IMR-90 (cell line): ENCODE data around the gene GBP3. TPM values are rescaled to one million over a fixed set of nuclear protein-coding genes. Genes with fewer than 3 reads are reported as not detected.
A peak's percentile ranks its signal among the peaks of the same experiment; 100 is the strongest.

ENCODE experiments used
- ATAC-seq: fragments of 200-7000 bp; cut with Tn5 transposase; 2 replicates; pipeline ENCODE4 v1.9.1; 2020; ENCODE audit warnings: low read depth, mild to moderate bottlenecking, moderate library complexity
- BruUV-seq: library from RNA; stranded (reverse); fragments of 400-500 nt; replicated peaks from 2 replicates; lab custom pipeline; 2021; lab: Mats Ljungman, UMichigan
- CTCF ChIA-PET: fragments of 300-600 bp; formaldehyde crosslinking; extraction: SDS; loops from one replicate; lab custom pipeline; 2021; ENCODE audit warnings: antibody characterized with exemption; lab: Yijun Ruan, JAX
- POLR2A ChIA-PET: fragments of 300-600 bp; sonication (Branson Sonifier 250); formaldehyde crosslinking; loops from one replicate; lab custom pipeline; 2022; ENCODE audit warnings: antibody characterized with exemption; ENCODE audit not compliant: unreplicated experiment; lab: Charles Lee
- DNase-seq: peaks from one replicate; pipeline ENCODE4 v3.0.0; 2013
- H2AFZ ChIP-seq: replicated peaks from 2 replicates; pipeline ENCODE3; 2013; ENCODE audit warnings: low read length, mild to moderate bottlenecking; ENCODE audit not compliant: poor library complexity
- H2AK5ac ChIP-seq: 2 replicates; pipeline ENCODE4 v1.6.1; 2013; ENCODE audit warnings: low read depth, low read length, inconsistent platforms
- H2AK9ac ChIP-seq: replicated peaks from 2 replicates; pipeline ENCODE3; 2013; ENCODE audit warnings: mild to moderate bottlenecking, low read depth, low read length, moderate library complexity; ENCODE audit not compliant: poor library complexity
- H2BK120ac ChIP-seq: 2 replicates; pipeline ENCODE4 v1.6.1; 2013; ENCODE audit warnings: low read depth, low read length, inconsistent platforms
- H2BK15ac ChIP-seq: 3 replicates; pipeline ENCODE4 v1.6.1; 2013; ENCODE audit warnings: low read depth, low read length, inconsistent platforms
- H2BK20ac ChIP-seq: 2 replicates; pipeline ENCODE4 v1.6.1; 2013; ENCODE audit warnings: low read depth, mild to moderate bottlenecking, inconsistent platforms, low read length, moderate library complexity
- H2BK5ac ChIP-seq: 2 replicates; pipeline ENCODE4 v1.6.1; 2013; ENCODE audit warnings: mild to moderate bottlenecking, low read depth, low read length, inconsistent platforms; ENCODE audit not compliant: poor library complexity, severe bottlenecking
- H3K14ac ChIP-seq: replicated peaks from 2 replicates; pipeline ENCODE4 v1.6.1; 2013; ENCODE audit warnings: low read depth, low read length, inconsistent platforms
- H3K18ac ChIP-seq: 2 replicates; pipeline ENCODE4 v1.6.1; 2013; ENCODE audit warnings: low read depth, low read length, control low read depth
- H3K23ac ChIP-seq: 2 replicates; pipeline ENCODE4 v1.6.1; 2013; ENCODE audit warnings: low read depth, low read length, inconsistent platforms
- H3K27ac ChIP-seq: 2 replicates; pipeline ENCODE4 v1.5.1; 2013; ENCODE audit warnings: mild to moderate bottlenecking, control low read depth, low read length; ENCODE audit not compliant: insufficient read depth
- H3K27me3 ChIP-seq: 2 replicates; pipeline ENCODE4 v1.6.1; 2013; ENCODE audit warnings: low read length; ENCODE audit not compliant: control insufficient read depth, insufficient read depth
- H3K36me3 ChIP-seq: 2 replicates; pipeline ENCODE4 v1.6.1; 2013; ENCODE audit warnings: low read length, mixed read lengths; ENCODE audit not compliant: control insufficient read depth, insufficient read depth
- H3K4ac ChIP-seq: 2 replicates; pipeline ENCODE4 v1.6.1; 2013; ENCODE audit warnings: low read depth, low read length, inconsistent platforms
- H3K4me1 ChIP-seq: 2 replicates; pipeline ENCODE4 v1.6.1; 2013; ENCODE audit warnings: low read length, mixed read lengths; ENCODE audit not compliant: control insufficient read depth, insufficient read depth
- H3K4me2 ChIP-seq: 2 replicates; pipeline ENCODE4 v1.6.1; 2013; ENCODE audit warnings: low read depth, mild to moderate bottlenecking, control low read depth, low read length, moderate library complexity
- H3K4me3 ChIP-seq: 2 replicates; pipeline ENCODE4 v1.5.1; 2013; ENCODE audit warnings: low read depth, mild to moderate bottlenecking, control low read depth, low read length, moderate library complexity; ENCODE audit not compliant: insufficient read depth
- H3K56ac ChIP-seq: 2 replicates; pipeline ENCODE4 v1.6.1; 2013; ENCODE audit warnings: low read length, inconsistent platforms; ENCODE audit not compliant: insufficient read depth; ENCODE audit errors: extremely low read depth
- H3K79me1 ChIP-seq, 2 experiments: 2 replicates each; pipeline ENCODE4 v1.6.1; 2013; ENCODE audit warnings: low read length in 2 of 2, inconsistent platforms in 1 of 2, low read depth in 1 of 2
- H3K9ac ChIP-seq: 2 replicates; pipeline ENCODE4 v1.6.1; 2013; ENCODE audit warnings: low read depth, low read length, control low read depth
- H3K9me1 ChIP-seq: 2 replicates; pipeline ENCODE4 v1.6.1; 2013; ENCODE audit warnings: low read length, inconsistent platforms; ENCODE audit not compliant: insufficient read depth
- H3K9me3 ChIP-seq: 2 replicates; pipeline ENCODE4 v1.6.1; 2013; ENCODE audit warnings: low read length; ENCODE audit not compliant: control insufficient read depth, insufficient read depth
- H4K20me1 ChIP-seq: 2 replicates; pipeline ENCODE4 v1.6.1; 2013; ENCODE audit warnings: low read length, inconsistent platforms; ENCODE audit not compliant: insufficient read depth
- H4K5ac ChIP-seq: 2 replicates; pipeline ENCODE4 v1.6.1; 2013; ENCODE audit warnings: mild to moderate bottlenecking, low read depth, low read length, control low read depth
- H4K8ac ChIP-seq, 2 experiments: 2 replicates each; pipeline ENCODE4 v1.6.1; 2013; ENCODE audit warnings: low read depth in 2 of 2, low read length in 2 of 2, control low read depth in 1 of 2, inconsistent platforms in 1 of 2
- H4K91ac ChIP-seq: 2 replicates; pipeline ENCODE4 v1.6.1; 2013; ENCODE audit warnings: low read depth, low read length, inconsistent platforms; ENCODE audit not compliant: insufficient read depth
- BHLHE40 ChIP-seq: fragments of 150-350 bp; IDR thresholded peaks from 2 replicates; pipeline ENCODE4 v1.6.1; 2016; ENCODE audit warnings: mild to moderate bottlenecking, low read depth, low read length
- CEBPB ChIP-seq: IDR thresholded peaks from 2 replicates; pipeline ENCODE4 v1.6.1; 2012; ENCODE audit warnings: low read depth, low read length, improper control_type of control experiment
- CHD1 ChIP-seq: IDR thresholded peaks from 2 replicates; pipeline ENCODE4 v1.6.1; 2012; ENCODE audit warnings: low read depth, low read length, improper control_type of control experiment
- FOS ChIP-seq: fragments of 150-350 bp; IDR thresholded peaks from 2 replicates; pipeline ENCODE4 v1.6.1; 2016; ENCODE audit warnings: low read depth, low read length
- MAFK ChIP-seq: IDR thresholded peaks from 2 replicates; pipeline ENCODE4 v1.6.1; 2012; ENCODE audit warnings: low read depth, low read length, improper control_type of control experiment
- MAZ ChIP-seq: IDR thresholded peaks from 2 replicates; pipeline ENCODE4 v1.6.1; 2012; ENCODE audit warnings: low read depth, mild to moderate bottlenecking, low read length, improper control_type of control experiment, moderate library complexity, borderline replicate concordance
- MXI1 ChIP-seq: IDR thresholded peaks from 2 replicates; pipeline ENCODE4 v1.6.1; 2012; ENCODE audit warnings: low read depth, mild to moderate bottlenecking, low read length, moderate library complexity, borderline replicate concordance
- NFE2L2 ChIP-seq: fragments of 150-350 bp; IDR thresholded peaks from 2 replicates; pipeline ENCODE4 v1.6.1; 2016; ENCODE audit warnings: low read depth, mild to moderate bottlenecking, low read length
- POLR2A ChIP-seq: IDR thresholded peaks from 2 replicates; pipeline ENCODE4 v1.6.1; 2012; ENCODE audit warnings: mild to moderate bottlenecking, low read depth, low read length
- RAD21 ChIP-seq: IDR thresholded peaks from 2 replicates; pipeline ENCODE4 v1.6.1; 2012; ENCODE audit warnings: low read length, improper control_type of control experiment
- RCOR1 ChIP-seq: IDR thresholded peaks from 2 replicates; pipeline ENCODE4 v1.6.1; 2012; ENCODE audit warnings: mild to moderate bottlenecking, low read length, improper control_type of control experiment; ENCODE audit not compliant: insufficient replicate concordance
- RFX5 ChIP-seq: IDR thresholded peaks from 2 replicates; pipeline ENCODE4 v1.8.0; 2012; ENCODE audit warnings: low read depth, mild to moderate bottlenecking, low read length, moderate library complexity
- SMC3 ChIP-seq: fragments of 150-350 bp; IDR thresholded peaks from 2 replicates; pipeline ENCODE4 v1.6.1; 2016; ENCODE audit warnings: low read depth, mild to moderate bottlenecking, antibody characterized with exemption, low read length, moderate library complexity
- dilution Hi-C: fragments of 300-500 bp; cut with HindIII; formaldehyde crosslinking; loops from one replicate; pipeline ENCODE4 v1.14.3; 2018; ENCODE audit warnings: low sequenced_read_pairs; ENCODE audit not compliant: unreplicated experiment
- in situ Hi-C: fragments of 300-500 bp; cut with MboI; formaldehyde crosslinking; loops from 3 replicates; pipeline ENCODE4 v1.14.3; 2019; ENCODE audit warnings: low sequenced_read_pairs, inconsistent platforms, mixed read lengths
- intact Hi-C: fragments of 100-400 bp; cut with micrococcal nuclease; formaldehyde crosslinking; loops from 2 replicates; pipeline ENCODE4 v1.10.0; 2022
- polyA plus RNA-seq, 3 experiments: library from polyadenylated mRNA; depleted of rRNA; stranded (reverse); fragments of >200 nt; gene quantifications; 2 replicates each; pipeline ENCODE4 v1.2.3, GENCODE V29; 2012; ENCODE audit warnings: low replicate concordance in 1 of 3
- total RNA-seq: library from RNA; depleted of rRNA; stranded (reverse); fragments of >200 nt; gene quantifications from 2 replicates; pipeline ENCODE4 v1.2.3, GENCODE V29; 2012
- TF ChIP-seq, protein P1 (sequence below): fragments of 150-350 bp; IDR thresholded peaks from 2 replicates; pipeline ENCODE4 v1.6.1; 2017; ENCODE audit warnings: mild to moderate bottlenecking, antibody characterized with exemption, low read length, low read depth
- TF ChIP-seq, protein P2 (sequence below): conservative IDR thresholded peaks from 2 replicates; pipeline ENCODE4 v1.5.1; 2012; ENCODE audit warnings: mild to moderate bottlenecking, low read depth, low read length, improper control_type of control experiment
- TF ChIP-seq, protein P3 (sequence below): fragments of 150-350 bp; IDR thresholded peaks from 2 replicates; pipeline ENCODE4 v1.6.1; 2016; ENCODE audit warnings: low read depth, mild to moderate bottlenecking, low read length, moderate library complexity, borderline replicate concordance

GBP3 gene
- total and polyA plus RNA-seq, 2 of the 4 experiments (the other 2 are of a cell fraction): 21.9 to 50.0 TPM

DNA sequence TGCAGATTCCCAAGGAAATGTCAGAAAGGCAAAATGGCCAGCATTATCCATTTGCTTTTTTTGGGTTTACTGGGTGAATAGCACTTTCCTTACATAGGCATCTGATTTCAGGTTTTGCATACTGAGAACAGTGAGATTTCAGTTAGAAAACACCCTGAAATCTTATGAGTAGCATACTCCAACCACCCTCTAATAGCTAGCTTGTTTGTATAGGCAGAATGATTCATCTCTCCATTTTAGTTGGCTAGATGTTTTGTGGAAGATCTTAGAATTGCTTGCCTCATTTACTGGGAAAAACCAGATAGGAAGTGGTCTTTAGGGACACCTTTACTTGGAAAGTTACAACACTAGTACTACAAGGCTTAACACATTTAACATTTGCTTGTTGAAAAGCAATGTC lies 40.6 kb downstream of the GBP3 start:
- Histone ChIP-seq H3K56ac (no peak overlapping the region), H3K27me3 (no peaks in the 10 kb centered on the region), H3K9ac (no peak overlapping the region), H2AK5ac (no peak overlapping the region), H3K4ac (no peak overlapping the region), H3K14ac (no peak overlapping the region), H2AK9ac (no peak overlapping the region), H2BK20ac (no peak overlapping the region), H2AFZ (no peak overlapping the region), H3K4me3 (no peak overlapping the region), H3K9me1 (peaks cover 9% of the 10 kb centered on the region; the same call in 1 of the 2 replicates), H2BK5ac (no peak overlapping the region), H4K8ac (no peak overlapping the region; a peak in 1 of 4 replicates), H3K23ac (no peak overlapping the region), H3K18ac (no peak overlapping the region), H4K5ac (no peak overlapping the region), H3K36me3 (peaks cover 12% of the 10 kb centered on the region; the same call in 1 of the 2 replicates), H3K9me3 (no peaks in the 10 kb centered on the region), H2BK15ac (no peak overlapping the region), H4K91ac (no peak overlapping the region), H3K4me2 (peak overlapping the region; percentile 22; the same call in 1 of the 2 replicates), H3K27ac (no peak overlapping the region), H3K4me1 (peaks cover 13% of the 10 kb centered on the region), H3K79me1 (peaks cover 18 to 55% of the 10 kb centered on the region in 2 experiments), H2BK120ac (no peak overlapping the region), H4K20me1 (peaks cover 4% of the 10 kb centered on the region; the same call in 1 of the 2 replicates)
- dilution Hi-C loops: no loop called here
- peak; percentile 54 for DNase-seq
- in situ Hi-C loops: no loop called here
- no TSS peak for BruUV-seq
- ChIA-PET CTCF (no interaction called here), POLR2A (interaction anchor here (0.9 kb wide), 1 partner anchor 475 kb away, joined by 4 read pairs; no protein-coding TSS in a partner anchor)
- TF ChIP-seq RCOR1: no peak
- TF ChIP-seq POLR2A: no peak
- TF ChIP-seq FOS: no peak
- no peak for TF ChIP-seq CEBPB
- TF ChIP-seq MXI1: no peak
- no peak for TF ChIP-seq RAD21
- TF ChIP-seq CHD1: no peak
- TF ChIP-seq MAFK: no peak
- TF ChIP-seq, protein P1, sequence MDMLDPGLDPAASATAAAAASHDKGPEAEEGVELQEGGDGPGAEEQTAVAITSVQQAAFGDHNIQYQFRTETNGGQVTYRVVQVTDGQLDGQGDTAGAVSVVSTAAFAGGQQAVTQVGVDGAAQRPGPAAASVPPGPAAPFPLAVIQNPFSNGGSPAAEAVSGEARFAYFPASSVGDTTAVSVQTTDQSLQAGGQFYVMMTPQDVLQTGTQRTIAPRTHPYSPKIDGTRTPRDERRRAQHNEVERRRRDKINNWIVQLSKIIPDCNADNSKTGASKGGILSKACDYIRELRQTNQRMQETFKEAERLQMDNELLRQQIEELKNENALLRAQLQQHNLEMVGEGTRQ: no peak
- no peak for TF ChIP-seq MAZ
- TF ChIP-seq RFX5: no peak
- no peak for TF ChIP-seq BHLHE40
- no peak for TF ChIP-seq NFE2L2
- TF ChIP-seq, protein P2, sequence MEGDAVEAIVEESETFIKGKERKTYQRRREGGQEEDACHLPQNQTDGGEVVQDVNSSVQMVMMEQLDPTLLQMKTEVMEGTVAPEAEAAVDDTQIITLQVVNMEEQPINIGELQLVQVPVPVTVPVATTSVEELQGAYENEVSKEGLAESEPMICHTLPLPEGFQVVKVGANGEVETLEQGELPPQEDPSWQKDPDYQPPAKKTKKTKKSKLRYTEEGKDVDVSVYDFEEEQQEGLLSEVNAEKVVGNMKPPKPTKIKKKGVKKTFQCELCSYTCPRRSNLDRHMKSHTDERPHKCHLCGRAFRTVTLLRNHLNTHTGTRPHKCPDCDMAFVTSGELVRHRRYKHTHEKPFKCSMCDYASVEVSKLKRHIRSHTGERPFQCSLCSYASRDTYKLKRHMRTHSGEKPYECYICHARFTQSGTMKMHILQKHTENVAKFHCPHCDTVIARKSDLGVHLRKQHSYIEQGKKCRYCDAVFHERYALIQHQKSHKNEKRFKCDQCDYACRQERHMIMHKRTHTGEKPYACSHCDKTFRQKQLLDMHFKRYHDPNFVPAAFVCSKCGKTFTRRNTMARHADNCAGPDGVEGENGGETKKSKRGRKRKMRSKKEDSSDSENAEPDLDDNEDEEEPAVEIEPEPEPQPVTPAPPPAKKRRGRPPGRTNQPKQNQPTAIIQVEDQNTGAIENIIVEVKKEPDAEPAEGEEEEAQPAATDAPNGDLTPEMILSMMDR: no peak
- TF ChIP-seq, protein P3, sequence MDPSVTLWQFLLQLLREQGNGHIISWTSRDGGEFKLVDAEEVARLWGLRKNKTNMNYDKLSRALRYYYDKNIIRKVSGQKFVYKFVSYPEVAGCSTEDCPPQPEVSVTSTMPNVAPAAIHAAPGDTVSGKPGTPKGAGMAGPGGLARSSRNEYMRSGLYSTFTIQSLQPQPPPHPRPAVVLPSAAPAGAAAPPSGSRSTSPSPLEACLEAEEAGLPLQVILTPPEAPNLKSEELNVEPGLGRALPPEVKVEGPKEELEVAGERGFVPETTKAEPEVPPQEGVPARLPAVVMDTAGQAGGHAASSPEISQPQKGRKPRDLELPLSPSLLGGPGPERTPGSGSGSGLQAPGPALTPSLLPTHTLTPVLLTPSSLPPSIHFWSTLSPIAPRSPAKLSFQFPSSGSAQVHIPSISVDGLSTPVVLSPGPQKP: no peak
- TF ChIP-seq SMC3: no peak
- intact Hi-C loops: no loop called here
- no peak for ATAC-seq
